Neural progenitor cell (in vitro differentiated cells): ENCODE data around the gene CFAP61. TPM values are rescaled to one million over a fixed set of nuclear protein-coding genes. Genes with fewer than 3 reads are reported as not detected.

Source experiments
- DNase-seq: peaks from one replicate; pipeline ENCODE4 v3.0.0-alpha.2; 2016; ENCODE audit warnings: low spot score
- H2AFZ ChIP-seq: fragments of 200-600 bp; sonication (generic); replicated peaks from 2 replicates; pipeline ENCODE4 v1.6.1; 2016; ENCODE audit warnings: antibody characterized with exemption
- H3F3A ChIP-seq: fragments of 200-600 bp; sonication (generic); 2 replicates; pipeline ENCODE4 v1.6.1; 2016; ENCODE audit warnings: antibody characterized with exemption, low read depth
- H3K27ac ChIP-seq: fragments of 200-600 bp; sonication (generic); 2 replicates; pipeline ENCODE4 v1.5.1; 2016; ENCODE audit warnings: mild to moderate bottlenecking
- H3K27me3 ChIP-seq: fragments of 200-600 bp; sonication (generic); 2 replicates; pipeline ENCODE4 v1.6.1; 2016; ENCODE audit warnings: mild to moderate bottlenecking, moderate library complexity
- H3K36me3 ChIP-seq: fragments of 200-600 bp; sonication (generic); 2 replicates; pipeline ENCODE4 v1.5.1; 2016
- H3K4me1 ChIP-seq: fragments of 200-600 bp; sonication (generic); 2 replicates; pipeline ENCODE4 v1.6.1; 2016; ENCODE audit warnings: mixed run types
- H3K4me2 ChIP-seq: fragments of 200-600 bp; sonication (generic); 2 replicates; pipeline ENCODE4 v1.6.1; 2016
- H3K4me3 ChIP-seq: fragments of 200-600 bp; sonication (generic); 2 replicates; pipeline ENCODE4 v1.5.1; 2016
- H3K79me2 ChIP-seq: fragments of 200-600 bp; sonication (generic); 2 replicates; pipeline ENCODE4 v1.6.1; 2016; ENCODE audit warnings: low read depth
- H3K9ac ChIP-seq: fragments of 200-600 bp; sonication (generic); 2 replicates; pipeline ENCODE4 v1.6.1; 2016
- H3K9me3 ChIP-seq: fragments of 200-600 bp; sonication (generic); 2 replicates; pipeline ENCODE4 v1.5.1; 2016; ENCODE audit warnings: low read depth
- H4K20me1 ChIP-seq: fragments of 200-600 bp; sonication (generic); 2 replicates; pipeline ENCODE4 v1.6.1; 2016; ENCODE audit warnings: low read depth
- H3K27ac Mint-ChIP-seq: 3 replicates; pipeline ENCODE4 v1.8.0; 2021; ENCODE audit warnings: mixed read lengths
- H3K27me3 Mint-ChIP-seq: 2 replicates; pipeline ENCODE4 v1.8.0; 2022; ENCODE audit warnings: low read depth, mild to moderate bottlenecking, inconsistent platforms, moderate library complexity, mixed read lengths; ENCODE audit not compliant: insufficient read depth
- H3K36me3 Mint-ChIP-seq: 3 replicates; pipeline ENCODE4 v1.8.0; 2021; ENCODE audit warnings: mixed read lengths
- H3K4me1 Mint-ChIP-seq: 3 replicates; pipeline ENCODE4 v1.8.0; 2021; ENCODE audit warnings: mixed read lengths
- H3K4me3 Mint-ChIP-seq: 3 replicates; pipeline ENCODE4 v1.8.0; 2021; ENCODE audit warnings: mild to moderate bottlenecking, moderate library complexity, mixed read lengths
- H3K9me3 Mint-ChIP-seq: 3 replicates; pipeline ENCODE4 v1.8.0; 2020; ENCODE audit warnings: mixed read lengths
- EZH2 ChIP-seq: fragments of 200-600 bp; sonication (generic); IDR thresholded peaks from 2 replicates; pipeline ENCODE4 v1.6.1; 2017; ENCODE audit warnings: antibody characterized with exemption, mild to moderate bottlenecking, moderate library complexity
- EZH2phosphoT487 ChIP-seq: fragments of 200-600 bp; sonication (generic); IDR thresholded peaks from 2 replicates; pipeline ENCODE4 v1.6.1; 2017; ENCODE audit warnings: antibody characterized with exemption
- total RNA-seq: library from RNA; depleted of rRNA; stranded (reverse); fragments of >200 nt; gene quantifications from 2 replicates; pipeline ENCODE4 v1.2.3, GENCODE V29; 2015; ENCODE audit warnings: low replicate concordance
- TF ChIP-seq, protein P1 (sequence below): fragments of 200-600 bp; sonication (generic); IDR thresholded peaks from 2 replicates; pipeline ENCODE4 v1.5.1; 2017; ENCODE audit warnings: antibody characterized with exemption, mild to moderate bottlenecking

Gene CFAP61
- total RNA-seq, 1 donor from 2014 or later = not detected

GRCh38 chr20:20096421-20096820, 44.1 kb downstream of the CFAP61 start:
- H3K27ac ChIP-seq = no peak overlapping the region
- no peaks in the 10 kb centered on the region for H4K20me1 ChIP-seq
- H3K27me3 Mint-ChIP-seq = no peaks in the 10 kb centered on the region
- H3K9ac ChIP-seq = no peak overlapping the region
- H3K4me3 Mint-ChIP-seq = no peak overlapping the region
- no peaks in the 10 kb centered on the region for H3F3A ChIP-seq
- H3K4me2 ChIP-seq = no peak overlapping the region
- H3K4me1 Mint-ChIP-seq = no peaks in the 10 kb centered on the region
- no peak overlapping the region for H3K4me3 ChIP-seq
- no peak overlapping the region for H2AFZ ChIP-seq
- DNase-seq = no peak
- H3K79me2 ChIP-seq = no peaks in the 10 kb centered on the region
- H3K4me1 ChIP-seq = no peaks in the 10 kb centered on the region
- H3K27ac Mint-ChIP-seq = no peak overlapping the region
- no peaks in the 10 kb centered on the region for H3K27me3 ChIP-seq
- TF ChIP-seq EZH2 (no peak), EZH2phosphoT487 (no peak)
- TF ChIP-seq, protein P1, sequence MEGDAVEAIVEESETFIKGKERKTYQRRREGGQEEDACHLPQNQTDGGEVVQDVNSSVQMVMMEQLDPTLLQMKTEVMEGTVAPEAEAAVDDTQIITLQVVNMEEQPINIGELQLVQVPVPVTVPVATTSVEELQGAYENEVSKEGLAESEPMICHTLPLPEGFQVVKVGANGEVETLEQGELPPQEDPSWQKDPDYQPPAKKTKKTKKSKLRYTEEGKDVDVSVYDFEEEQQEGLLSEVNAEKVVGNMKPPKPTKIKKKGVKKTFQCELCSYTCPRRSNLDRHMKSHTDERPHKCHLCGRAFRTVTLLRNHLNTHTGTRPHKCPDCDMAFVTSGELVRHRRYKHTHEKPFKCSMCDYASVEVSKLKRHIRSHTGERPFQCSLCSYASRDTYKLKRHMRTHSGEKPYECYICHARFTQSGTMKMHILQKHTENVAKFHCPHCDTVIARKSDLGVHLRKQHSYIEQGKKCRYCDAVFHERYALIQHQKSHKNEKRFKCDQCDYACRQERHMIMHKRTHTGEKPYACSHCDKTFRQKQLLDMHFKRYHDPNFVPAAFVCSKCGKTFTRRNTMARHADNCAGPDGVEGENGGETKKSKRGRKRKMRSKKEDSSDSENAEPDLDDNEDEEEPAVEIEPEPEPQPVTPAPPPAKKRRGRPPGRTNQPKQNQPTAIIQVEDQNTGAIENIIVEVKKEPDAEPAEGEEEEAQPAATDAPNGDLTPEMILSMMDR = no peak
- H3K9me3 Mint-ChIP-seq = no peaks in the 10 kb centered on the region
- H3K36me3 ChIP-seq = no peaks in the 10 kb centered on the region
- no peaks in the 10 kb centered on the region for H3K9me3 ChIP-seq
- H3K36me3 Mint-ChIP-seq = no peaks in the 10 kb centered on the region

DNA sequence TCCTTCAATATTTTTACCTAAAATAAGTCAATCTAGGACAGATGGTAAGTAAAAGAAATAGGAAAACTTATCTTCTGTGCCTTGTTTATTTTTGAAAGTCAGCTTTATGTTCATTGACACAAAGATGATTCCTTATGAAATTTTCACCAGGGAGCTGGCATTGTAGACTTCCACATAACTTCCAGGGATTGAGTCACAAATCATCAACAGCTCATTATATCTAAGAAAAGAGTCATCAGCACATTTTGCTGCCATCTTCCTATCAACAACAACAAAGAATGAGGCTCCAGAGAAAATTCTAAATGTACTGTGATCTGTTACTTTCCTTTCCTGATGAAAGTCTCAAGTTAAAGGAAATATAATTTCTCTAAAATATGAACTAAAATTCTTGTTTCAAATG, 48.5 kb downstream of the CFAP61 start:
- Histone ChIP-seq H3K36me3 (no peaks in the 10 kb centered on the region), H3K9ac (no peak overlapping the region), H3K27ac (no peak overlapping the region), H3K79me2 (no peaks in the 10 kb centered on the region), H3F3A (no peaks in the 10 kb centered on the region), H3K9me3 (no peaks in the 10 kb centered on the region), H3K27me3 (no peaks in the 10 kb centered on the region), H4K20me1 (no peaks in the 10 kb centered on the region), H3K4me3 (no peak overlapping the region), H2AFZ (no peak overlapping the region), H3K4me2 (no peak overlapping the region), H3K4me1 (no peaks in the 10 kb centered on the region)
- TF ChIP-seq EZH2phosphoT487 = no peak
- no peak for TF ChIP-seq EZH2
- TF ChIP-seq, protein P1 = no peak
- H3K4me3 Mint-ChIP-seq = no peak overlapping the region
- H3K9me3 Mint-ChIP-seq = no peaks in the 10 kb centered on the region
- H3K4me1 Mint-ChIP-seq = peaks cover 4% of the 10 kb centered on the region
- H3K36me3 Mint-ChIP-seq = peaks cover 1% of the 10 kb centered on the region
- DNase-seq = no peak
- no peaks in the 10 kb centered on the region for H3K27me3 Mint-ChIP-seq
- H3K27ac Mint-ChIP-seq = no peak overlapping the region

DNA sequence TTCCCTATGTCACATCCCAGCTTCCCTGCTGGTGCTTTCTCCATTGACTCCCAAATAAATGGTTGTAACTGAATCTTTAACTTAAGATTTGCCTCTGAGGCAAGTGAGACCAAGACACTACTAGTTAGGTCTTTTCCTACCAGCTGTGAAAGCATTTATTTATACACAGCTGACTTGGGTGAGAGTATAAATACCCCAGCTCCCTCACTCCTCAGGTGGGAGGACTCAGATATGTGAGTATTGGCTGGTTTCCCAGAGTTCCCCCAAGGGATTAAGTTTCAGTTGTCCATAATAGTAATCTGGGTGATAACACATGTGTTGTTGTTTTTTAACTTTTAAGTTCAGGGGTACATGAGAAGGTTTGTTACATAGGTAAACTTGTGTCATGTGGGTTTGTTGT, 49.8 kb downstream of the CFAP61 start:
- peaks cover 1% of the 10 kb centered on the region for H3K36me3 Mint-ChIP-seq
- H3K36me3 ChIP-seq = no peaks in the 10 kb centered on the region
- no peaks in the 10 kb centered on the region for H3F3A ChIP-seq
- H3K9me3 ChIP-seq = no peaks in the 10 kb centered on the region
- no peak overlapping the region for H3K27ac ChIP-seq
- no peaks in the 10 kb centered on the region for H3K4me1 ChIP-seq
- H3K4me1 Mint-ChIP-seq = peaks cover 11% of the 10 kb centered on the region
- TF ChIP-seq EZH2 (no peak), EZH2phosphoT487 (no peak)
- TF ChIP-seq, protein P1 = no peak
- no peak overlapping the region for H3K27ac Mint-ChIP-seq
- no peak overlapping the region for H3K4me3 Mint-ChIP-seq
- H3K9ac ChIP-seq = no peak overlapping the region
- no peak overlapping the region for H3K4me3 ChIP-seq
- H3K9me3 Mint-ChIP-seq = no peaks in the 10 kb centered on the region
- no peak for DNase-seq
- H3K79me2 ChIP-seq = no peaks in the 10 kb centered on the region
- no peak overlapping the region for H2AFZ ChIP-seq
- no peaks in the 10 kb centered on the region for H3K27me3 ChIP-seq
- no peaks in the 10 kb centered on the region for H3K27me3 Mint-ChIP-seq
- no peak overlapping the region for H3K4me2 ChIP-seq
- no peaks in the 10 kb centered on the region for H4K20me1 ChIP-seq
